Peyer's patch (tissue), 4 donors: ENCODE results near the gene RIC1. TPM values are rescaled to one million over a fixed set of nuclear protein-coding genes. Genes with fewer than 3 reads are reported as not detected.

Experiments used
- DNase-seq, 3 donors: peaks; one replicate each; pipeline ENCODE4 v3.0.0-alpha.2; 2017 to 2019
- H3K27ac ChIP-seq, 4 donors: fragments of 200-600 bp; sonication (generic); one replicate each; pipeline ENCODE4 v1.5.1; 2016 to 2019
- H3K27me3 ChIP-seq, 2 donors: fragments of 200-600 bp; sonication (generic); one replicate each; pipeline ENCODE4 v1.5.1; 2019
- H3K36me3 ChIP-seq, 3 donors: fragments of 200-600 bp; sonication (generic); one replicate each; pipeline ENCODE4 v1.5.1; 2016 to 2019
- H3K4me1 ChIP-seq, 4 donors: fragments of 200-600 bp; sonication (generic); one replicate each; pipeline ENCODE4 v1.5.1; 2016 to 2019
- H3K4me3 ChIP-seq, 4 donors: fragments of 200-600 bp; sonication (generic); 1 replicate in 3 of 4; 2 replicates in 1 of 4; pipeline ENCODE4 v1.5.1; 2016 to 2019; ENCODE audit warnings: mild to moderate bottlenecking in 1 of 4
- H3K9me3 ChIP-seq, 4 donors: fragments of 200-600 bp; sonication (generic); one replicate each; pipeline ENCODE4 v1.5.1; 2016 to 2019; ENCODE audit warnings: mild to moderate bottlenecking in 1 of 4
- CTCF ChIP-seq, 6 experiments: fragments of 450-650 bp in 4 of 6; fragments of 200-600 bp in 2 of 6; sonication (generic) in 1 of 6; IDR thresholded peaks; one replicate each; pipeline ENCODE4 v1.5.1; 2017 to 2019; ENCODE audit warnings: antibody characterized with exemption in 6 of 6, mild to moderate bottlenecking in 3 of 6, moderate library complexity in 1 of 6
- POLR2A ChIP-seq, 2 donors: fragments of 450-650 bp; IDR thresholded peaks; one replicate each; pipeline ENCODE4 v1.5.1; 2017; ENCODE audit warnings: antibody characterized with exemption in 2 of 2, mild to moderate bottlenecking in 2 of 2, moderate library complexity in 2 of 2
- total RNA-seq, 4 donors: library from RNA; depleted of rRNA; stranded (reverse); fragments of >200 nt; gene quantifications; one replicate each; pipeline ENCODE4 v1.1.0, GENCODE V29; 2016

The RIC1 gene
- total RNA-seq, 4 donors from 2014 or later, result 31.1 to 49.6 (median 39.2) TPM

- no peak for DNase-seq
- no peak for TF ChIP-seq POLR2A (IDR thresholded peaks at IDR 0.05)
- Histone ChIP-seq H3K9me3 (no peaks in the 10 kb centered on the region), H3K4me1 (no peaks in the 10 kb centered on the region), H3K27ac (no peak overlapping the region), H3K27me3 (no peaks in the 10 kb centered on the region), H3K36me3 (no peaks in the 10 kb centered on the region), H3K4me3 (no peak overlapping the region)
These were observed 13.3 kb downstream of the RIC1 start for GRCh38 chr9:5642170-5642569.

- H3K27ac ChIP-seq, result no peak overlapping the region
- no peaks in the 10 kb centered on the region for H3K4me1 ChIP-seq
- no peaks in the 10 kb centered on the region for H3K36me3 ChIP-seq
- TF ChIP-seq CTCF (IDR thresholded peaks at IDR 0.05), result no peak
- no peak for TF ChIP-seq POLR2A (IDR thresholded peaks at IDR 0.05)
- H3K4me3 ChIP-seq, result no peak overlapping the region
- H3K27me3 ChIP-seq, result no peaks in the 10 kb centered on the region
- no peaks in the 10 kb centered on the region for H3K9me3 ChIP-seq
- DNase-seq, result no peak
These were observed 14.2 kb downstream of the RIC1 start for GRCh38 chr9:5643005-5643624.

GRCh38 chr9:5644501-5644900 lies 15.6 kb downstream of the RIC1 start:
- Histone ChIP-seq H3K4me3 (no peak overlapping the region), H3K9me3 (peaks cover 0 to 6% (median 0%) of the 10 kb centered on the region in 4 donors), H3K4me1 (no peaks in the 10 kb centered on the region), H3K27me3 (no peaks in the 10 kb centered on the region), H3K27ac (no peak overlapping the region), H3K36me3 (no peaks in the 10 kb centered on the region)
- no peak for DNase-seq
- no peak for TF ChIP-seq CTCF (IDR thresholded peaks at IDR 0.05)
- no peak for TF ChIP-seq POLR2A (IDR thresholded peaks at IDR 0.05)

GRCh38 chr9:5646116-5646515 lies 17.2 kb downstream of the RIC1 start:
- no peaks in the 10 kb centered on the region for H3K27me3 ChIP-seq
- TF ChIP-seq CTCF (IDR thresholded peaks at IDR 0.05) (no peak), POLR2A (IDR thresholded peaks at IDR 0.05) (no peak)
- DNase-seq, result no peak
- no peaks in the 10 kb centered on the region for H3K36me3 ChIP-seq
- no peak overlapping the region for H3K27ac ChIP-seq
- peaks cover 0 to 6% (median 0%) of the 10 kb centered on the region in 4 donors for H3K9me3 ChIP-seq
- no peak overlapping the region for H3K4me3 ChIP-seq
- no peaks in the 10 kb centered on the region for H3K4me1 ChIP-seq

GRCh38 chr9:5650356-5651105 lies 21.6 kb downstream of the RIC1 start:
- no peak for DNase-seq
- Histone ChIP-seq H3K4me1 (no peaks in the 10 kb centered on the region), H3K36me3 (no peaks in the 10 kb centered on the region), H3K4me3 (no peak overlapping the region), H3K27ac (no peak overlapping the region), H3K9me3 (peaks cover 0 to 20% (median 0%) of the 10 kb centered on the region in 4 donors), H3K27me3 (no peaks in the 10 kb centered on the region)
- no peak for TF ChIP-seq CTCF (IDR thresholded peaks at IDR 0.05)
- no peak for TF ChIP-seq POLR2A (IDR thresholded peaks at IDR 0.05)

- Histone ChIP-seq H3K27ac (no peak overlapping the region), H3K4me1 (no peaks in the 10 kb centered on the region), H3K4me3 (no peak overlapping the region), H3K9me3 (peaks cover 0 to 20% (median 0%) of the 10 kb centered on the region in 4 donors), H3K27me3 (no peaks in the 10 kb centered on the region), H3K36me3 (no peaks in the 10 kb centered on the region)
- TF ChIP-seq CTCF (IDR thresholded peaks at IDR 0.05) (no peak), POLR2A (IDR thresholded peaks at IDR 0.05) (no peak)
- DNase-seq, result no peak
These were observed 22.3 kb downstream of the RIC1 start for GRCh38 chr9:5651246-5651645.
